Ishikawa (cell line): ENCODE measurements around the gene HNRNPD.
A peak's percentile ranks its signal among the peaks of the same experiment; 100 is the strongest.

Source experiments
- CEBPB ChIP-seq: IDR thresholded peaks from 2 replicates; pipeline ENCODE4 v1.6.1; 2012
- CREB1 ChIP-seq: IDR thresholded peaks from 2 replicates; pipeline ENCODE4 v1.6.1; 2012; ENCODE audit warnings: low read depth
- EGR1 ChIP-seq: IDR thresholded peaks from 2 replicates; pipeline ENCODE4 v1.6.1; 2012
- EP300 ChIP-seq: IDR thresholded peaks from 2 replicates; pipeline ENCODE4 v1.6.1; 2012; ENCODE audit warnings: borderline replicate concordance
- FOXM1 ChIP-seq: IDR thresholded peaks from 2 replicates; pipeline ENCODE4 v1.6.1; 2012; ENCODE audit warnings: low read depth, borderline replicate concordance
- MAX ChIP-seq: IDR thresholded peaks from 2 replicates; pipeline ENCODE4 v1.6.1; 2012
- NFIC ChIP-seq: IDR thresholded peaks from 2 replicates; pipeline ENCODE4 v1.6.1; 2012
- RAD21 ChIP-seq: IDR thresholded peaks from 2 replicates; pipeline ENCODE4 v1.6.1; 2012; ENCODE audit warnings: low read depth
- TAF1 ChIP-seq: IDR thresholded peaks from 2 replicates; pipeline ENCODE4 v1.6.1; 2012; ENCODE audit warnings: low read depth, mild to moderate bottlenecking
- TCF12 ChIP-seq: IDR thresholded peaks from 2 replicates; pipeline ENCODE4 v1.6.1; 2012; ENCODE audit warnings: low read depth
- TEAD4 ChIP-seq: IDR thresholded peaks from 2 replicates; pipeline ENCODE4 v1.6.1; 2012
- YY1 ChIP-seq: IDR thresholded peaks from 2 replicates; pipeline ENCODE4 v1.6.1; 2012; ENCODE audit warnings: low read depth
- ZBTB7A ChIP-seq: IDR thresholded peaks from 2 replicates; pipeline ENCODE4 v1.6.1; 2012; ENCODE audit warnings: low read depth
- TF ChIP-seq, protein P1 (sequence below): IDR thresholded peaks from 2 replicates; pipeline ENCODE4 v1.6.1; 2012; ENCODE audit warnings: low read depth, mild to moderate bottlenecking
- TF ChIP-seq, protein P2 (sequence below): IDR thresholded peaks from 2 replicates; pipeline ENCODE4 v1.6.1; 2012

The HNRNPD gene

DNA sequence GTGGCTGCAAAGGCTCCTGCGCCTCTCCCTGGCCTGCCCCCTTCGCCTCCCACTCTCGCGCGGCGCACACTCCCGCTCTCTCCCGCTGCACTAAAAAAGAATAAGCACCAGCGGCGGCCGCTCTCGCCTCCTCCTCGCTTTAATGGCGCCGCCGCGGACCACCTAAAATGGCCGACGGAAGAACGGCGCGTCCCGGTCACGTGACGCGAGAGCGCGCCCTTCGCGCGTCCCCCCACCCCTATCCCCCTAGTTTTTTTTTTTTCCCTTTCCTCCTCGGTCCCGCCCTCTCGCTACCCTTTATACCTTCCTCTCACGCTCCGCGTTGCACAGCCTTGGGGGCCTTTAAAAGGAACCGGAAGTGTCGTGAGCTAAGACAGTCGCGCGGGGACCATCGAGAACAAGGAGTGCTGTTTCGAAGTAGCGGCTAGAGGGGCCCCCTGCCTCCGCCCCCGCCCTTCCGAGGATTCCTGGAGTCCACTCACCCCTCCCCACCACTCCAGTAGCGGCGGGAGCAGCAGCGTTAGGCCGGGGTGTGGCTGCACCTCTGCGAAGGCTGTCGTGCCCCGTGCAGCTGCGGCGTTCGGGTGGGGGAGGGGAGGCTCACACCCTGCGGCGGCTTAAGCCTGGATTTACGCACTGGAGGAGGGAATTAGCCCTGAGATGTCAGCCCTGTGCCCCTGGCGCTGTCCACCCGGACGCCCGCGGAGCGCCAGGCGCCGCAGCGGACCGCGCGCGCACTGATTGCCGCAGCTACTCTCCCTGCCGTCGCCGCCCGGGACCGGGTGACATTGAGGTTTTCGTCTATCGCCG, at the start of gene HNRNPD:
Gene HNRNPD (minus strand): TSS at position 176 of the 810 bp plus-strand sequence. CDS start 313 bp downstream, outside the sequence.
- no peak for TF ChIP-seq CEBPB
- peak; percentile 98 for TF ChIP-seq YY1
- TF ChIP-seq, protein P1, sequence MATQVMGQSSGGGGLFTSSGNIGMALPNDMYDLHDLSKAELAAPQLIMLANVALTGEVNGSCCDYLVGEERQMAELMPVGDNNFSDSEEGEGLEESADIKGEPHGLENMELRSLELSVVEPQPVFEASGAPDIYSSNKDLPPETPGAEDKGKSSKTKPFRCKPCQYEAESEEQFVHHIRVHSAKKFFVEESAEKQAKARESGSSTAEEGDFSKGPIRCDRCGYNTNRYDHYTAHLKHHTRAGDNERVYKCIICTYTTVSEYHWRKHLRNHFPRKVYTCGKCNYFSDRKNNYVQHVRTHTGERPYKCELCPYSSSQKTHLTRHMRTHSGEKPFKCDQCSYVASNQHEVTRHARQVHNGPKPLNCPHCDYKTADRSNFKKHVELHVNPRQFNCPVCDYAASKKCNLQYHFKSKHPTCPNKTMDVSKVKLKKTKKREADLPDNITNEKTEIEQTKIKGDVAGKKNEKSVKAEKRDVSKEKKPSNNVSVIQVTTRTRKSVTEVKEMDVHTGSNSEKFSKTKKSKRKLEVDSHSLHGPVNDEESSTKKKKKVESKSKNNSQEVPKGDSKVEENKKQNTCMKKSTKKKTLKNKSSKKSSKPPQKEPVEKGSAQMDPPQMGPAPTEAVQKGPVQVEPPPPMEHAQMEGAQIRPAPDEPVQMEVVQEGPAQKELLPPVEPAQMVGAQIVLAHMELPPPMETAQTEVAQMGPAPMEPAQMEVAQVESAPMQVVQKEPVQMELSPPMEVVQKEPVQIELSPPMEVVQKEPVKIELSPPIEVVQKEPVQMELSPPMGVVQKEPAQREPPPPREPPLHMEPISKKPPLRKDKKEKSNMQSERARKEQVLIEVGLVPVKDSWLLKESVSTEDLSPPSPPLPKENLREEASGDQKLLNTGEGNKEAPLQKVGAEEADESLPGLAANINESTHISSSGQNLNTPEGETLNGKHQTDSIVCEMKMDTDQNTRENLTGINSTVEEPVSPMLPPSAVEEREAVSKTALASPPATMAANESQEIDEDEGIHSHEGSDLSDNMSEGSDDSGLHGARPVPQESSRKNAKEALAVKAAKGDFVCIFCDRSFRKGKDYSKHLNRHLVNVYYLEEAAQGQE, result peak; percentile 65
- TF ChIP-seq ZBTB7A, result no peak; the same call in 1 of the 2 replicates
- TF ChIP-seq TCF12, result peak; percentile 88
- TF ChIP-seq FOXM1, result peak; percentile 54; the same call in 1 of the 2 replicates
- TF ChIP-seq EP300, result peak; percentile 63
- peak; percentile 25; the same call in 1 of the 2 replicates for TF ChIP-seq NFIC
- peak; percentile 90 for TF ChIP-seq MAX
- TF ChIP-seq CREB1, result no peak; the same call in none of the 2 replicates
- TF ChIP-seq TEAD4, result peak; percentile 80
- peak; percentile 92 for TF ChIP-seq EGR1
- TF ChIP-seq TAF1, result peak; percentile 88
- no peak; the same call in 1 of the 2 replicates for TF ChIP-seq RAD21
- TF ChIP-seq, protein P2, sequence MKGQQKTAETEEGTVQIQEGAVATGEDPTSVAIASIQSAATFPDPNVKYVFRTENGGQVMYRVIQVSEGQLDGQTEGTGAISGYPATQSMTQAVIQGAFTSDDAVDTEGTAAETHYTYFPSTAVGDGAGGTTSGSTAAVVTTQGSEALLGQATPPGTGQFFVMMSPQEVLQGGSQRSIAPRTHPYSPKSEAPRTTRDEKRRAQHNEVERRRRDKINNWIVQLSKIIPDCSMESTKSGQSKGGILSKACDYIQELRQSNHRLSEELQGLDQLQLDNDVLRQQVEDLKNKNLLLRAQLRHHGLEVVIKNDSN, result peak; percentile 98

DNA sequence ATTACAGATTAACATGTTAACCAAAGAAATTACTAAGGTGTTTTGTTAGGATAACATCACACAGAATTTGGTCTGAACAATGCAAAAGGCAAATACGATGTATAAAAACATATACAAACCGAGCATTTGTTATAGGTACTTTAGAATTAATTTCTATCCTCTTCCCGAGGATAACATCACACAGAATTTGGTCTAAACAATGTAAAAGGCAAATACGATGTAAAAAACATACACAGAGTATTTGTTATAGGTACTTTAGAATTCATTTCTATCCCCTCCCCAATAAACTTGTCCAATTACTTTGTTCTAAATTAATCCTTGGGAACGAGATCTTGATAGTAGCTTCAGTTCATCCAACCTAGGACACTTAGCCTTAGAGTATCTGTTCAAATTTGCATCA, 48.8 kb upstream of the HNRNPD start:
- TF ChIP-seq TEAD4 (no peak), NFIC (no peak)

- no peak for TF ChIP-seq MAX
- TF ChIP-seq, protein P2, result no peak
- no peak for TF ChIP-seq CEBPB
- TF ChIP-seq FOXM1, result no peak
- no peak for TF ChIP-seq NFIC
- TF ChIP-seq TCF12, result no peak
- no peak for TF ChIP-seq EP300
- no peak for TF ChIP-seq TAF1
- TF ChIP-seq ZBTB7A, result no peak
- TF ChIP-seq YY1, result no peak
- no peak for TF ChIP-seq RAD21
- TF ChIP-seq CREB1, result no peak
- TF ChIP-seq, protein P1, result no peak
- TF ChIP-seq EGR1, result no peak
- TF ChIP-seq TEAD4, result no peak
Measured at GRCh38 chr4:82421796-82422560, 48.2 kb upstream of the HNRNPD start.

DNA sequence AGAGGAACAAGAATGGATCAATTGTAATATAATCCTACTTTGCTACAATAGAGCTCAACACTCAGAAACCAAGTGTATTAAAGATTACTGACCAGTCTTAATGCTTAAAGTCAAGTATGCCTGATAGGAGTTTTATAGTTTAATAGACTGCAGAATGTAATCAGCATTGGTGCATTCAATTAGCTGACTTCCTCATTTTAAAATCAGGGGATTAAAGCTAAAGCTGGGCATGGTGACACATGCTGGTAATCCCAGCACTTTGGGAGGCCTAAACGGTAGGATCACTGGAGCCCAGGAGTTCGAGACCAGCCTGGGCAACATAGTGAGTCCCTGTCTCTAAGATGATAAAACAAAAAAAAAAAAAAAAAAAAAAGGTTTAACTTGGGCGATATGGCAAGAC, 45.7 kb upstream of the HNRNPD start:
- TF ChIP-seq TAF1 (no peak), YY1 (no peak), TCF12 (no peak), CREB1 (no peak), MAX (no peak), ZBTB7A (no peak), EP300 (no peak), FOXM1 (no peak), RAD21 (no peak)
- TF ChIP-seq, protein P2, result no peak
- TF ChIP-seq, protein P1, result no peak
